ENCODE data around the gene COPS9. TPM values are rescaled to one million over a fixed set of nuclear protein-coding genes. Genes with fewer than 3 reads are reported as not detected.

The COPS9 gene
- total RNA-seq, 1 experiment from 2014 or later = 202 TPM

DNA sequence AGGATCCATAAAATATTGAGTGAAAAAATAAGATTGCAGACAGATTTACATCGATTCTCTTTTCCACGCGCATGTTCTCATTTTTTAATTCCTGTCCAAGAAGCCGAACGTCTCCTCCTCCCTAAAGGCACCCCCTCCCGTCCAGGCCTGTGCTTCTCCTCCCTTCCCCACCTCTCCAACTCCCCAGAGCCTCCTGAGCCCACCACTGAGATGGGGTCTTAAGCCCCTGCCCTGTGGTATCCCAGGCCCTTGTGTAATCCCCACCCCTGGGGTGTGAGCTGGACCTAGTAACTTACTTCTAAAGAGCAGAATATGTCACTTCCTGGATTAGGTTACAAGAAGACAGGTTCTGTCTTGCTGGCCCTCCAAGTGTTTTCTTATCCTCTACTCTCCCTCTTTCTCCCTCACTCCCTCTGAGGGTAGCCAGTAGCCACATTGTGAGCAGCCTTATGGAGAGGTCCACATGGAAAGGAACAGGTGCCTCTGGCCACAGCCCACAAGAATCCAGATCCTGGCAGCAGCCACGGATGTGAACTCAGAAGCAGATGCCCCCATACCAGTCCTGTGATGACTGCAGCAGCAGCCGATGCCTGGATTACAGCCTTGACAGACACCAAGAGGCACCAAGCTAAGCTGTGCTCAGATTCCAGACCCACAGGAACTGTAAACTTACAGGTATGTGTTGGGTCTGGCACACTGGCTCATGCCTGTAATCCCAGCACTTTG, 44.0 kb upstream of the COPS9 start:
- Histone ChIP-seq H3K79me2 (ENCODE audit: low read depth) (no peaks in the 10 kb centered on the region), H3K4me3 (no peak overlapping the region), H3K27ac (no peak overlapping the region), H3K4me2 (no peak overlapping the region), H2AFZ (no peak overlapping the region), H3K27me3 (ENCODE audit: insufficient read depth, low read depth) (peaks cover 100% of the 10 kb centered on the region), H3K9me3 (ENCODE audit: insufficient read depth, low read depth) (no peaks in the 10 kb centered on the region), H3F3A (ENCODE audit: insufficient read depth, low read depth) (no peaks in the 10 kb centered on the region), H3K4me1 (replicated peaks; ENCODE audit: insufficient read depth) (no peaks in the 10 kb centered on the region), H3K9me2 (ENCODE audit: insufficient read depth) (no peaks in the 10 kb centered on the region), H4K20me1 (ENCODE audit: insufficient read depth) (no peaks in the 10 kb centered on the region), H3K36me3 (ENCODE audit: low read depth) (no peaks in the 10 kb centered on the region)
- POLR2A ChIA-PET (ENCODE audit: unreplicated experiment) = interaction anchor here (0.6 kb wide), 1 partner anchor 76 kb away, joined by 3 read pairs; no protein-coding TSS in a partner anchor
- TF ChIP-seq, protein P1, sequence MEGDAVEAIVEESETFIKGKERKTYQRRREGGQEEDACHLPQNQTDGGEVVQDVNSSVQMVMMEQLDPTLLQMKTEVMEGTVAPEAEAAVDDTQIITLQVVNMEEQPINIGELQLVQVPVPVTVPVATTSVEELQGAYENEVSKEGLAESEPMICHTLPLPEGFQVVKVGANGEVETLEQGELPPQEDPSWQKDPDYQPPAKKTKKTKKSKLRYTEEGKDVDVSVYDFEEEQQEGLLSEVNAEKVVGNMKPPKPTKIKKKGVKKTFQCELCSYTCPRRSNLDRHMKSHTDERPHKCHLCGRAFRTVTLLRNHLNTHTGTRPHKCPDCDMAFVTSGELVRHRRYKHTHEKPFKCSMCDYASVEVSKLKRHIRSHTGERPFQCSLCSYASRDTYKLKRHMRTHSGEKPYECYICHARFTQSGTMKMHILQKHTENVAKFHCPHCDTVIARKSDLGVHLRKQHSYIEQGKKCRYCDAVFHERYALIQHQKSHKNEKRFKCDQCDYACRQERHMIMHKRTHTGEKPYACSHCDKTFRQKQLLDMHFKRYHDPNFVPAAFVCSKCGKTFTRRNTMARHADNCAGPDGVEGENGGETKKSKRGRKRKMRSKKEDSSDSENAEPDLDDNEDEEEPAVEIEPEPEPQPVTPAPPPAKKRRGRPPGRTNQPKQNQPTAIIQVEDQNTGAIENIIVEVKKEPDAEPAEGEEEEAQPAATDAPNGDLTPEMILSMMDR (conservative IDR thresholded peaks at IDR 0.05) = no peak
- no peak for TF ChIP-seq EZH2 (IDR thresholded peaks at IDR 0.05; ENCODE audit: low read depth)
- CTCF ChIA-PET = no interaction called here
- DNase-seq = no peak
- intact Hi-C loops (cut with micrococcal nuclease; ENCODE audit: unreplicated experiment) = no loop called here
- no TSS peak for BruUV-seq (replicated peaks)

- H3K79me2 ChIP-seq (ENCODE audit: low read depth) = no peaks in the 10 kb centered on the region
- no peak overlapping the region for H3K27ac ChIP-seq
- DNase-seq = no peak
- ChIA-PET POLR2A (ENCODE audit: unreplicated experiment) (no interaction called here), CTCF (no interaction called here)
- BruUV-seq (replicated peaks) = no TSS peak
- H3K4me2 ChIP-seq = no peak overlapping the region
- H3K9me3 ChIP-seq (ENCODE audit: insufficient read depth, low read depth) = no peaks in the 10 kb centered on the region
- no peak for TF ChIP-seq EZH2 (IDR thresholded peaks at IDR 0.05; ENCODE audit: low read depth)
- TF ChIP-seq, protein P1 (conservative IDR thresholded peaks at IDR 0.05) = no peak
- no peak overlapping the region for H2AFZ ChIP-seq
- intact Hi-C loops (cut with micrococcal nuclease; ENCODE audit: unreplicated experiment) = no loop called here
- H3F3A ChIP-seq (ENCODE audit: insufficient read depth, low read depth) = no peaks in the 10 kb centered on the region
- H3K4me3 ChIP-seq = no peak overlapping the region
- peaks cover 100% of the 10 kb centered on the region for H3K27me3 ChIP-seq (ENCODE audit: insufficient read depth, low read depth)
- 0 out of 2 replicates have a peak, but pooled peaks cover 2% of the 10 kb centered on the region for H4K20me1 ChIP-seq (ENCODE audit: insufficient read depth)
- no peaks in the 10 kb centered on the region for H3K36me3 ChIP-seq (ENCODE audit: low read depth)
- no peaks in the 10 kb centered on the region for H3K4me1 ChIP-seq (replicated peaks; ENCODE audit: insufficient read depth)
- H3K9me2 ChIP-seq (ENCODE audit: insufficient read depth) = no peaks in the 10 kb centered on the region
Observed at GRCh38 chr2:240179186-240179815, 43.2 kb upstream of the COPS9 start.

- no peaks in the 10 kb centered on the region for H3K9me3 ChIP-seq (ENCODE audit: insufficient read depth, low read depth)
- no peaks in the 10 kb centered on the region for H3K4me1 ChIP-seq (replicated peaks; ENCODE audit: insufficient read depth)
- H3K27ac ChIP-seq = no peak overlapping the region
- DNase-seq = no peak
- H4K20me1 ChIP-seq (ENCODE audit: insufficient read depth) = 0 out of 2 replicates have a peak, but pooled peaks cover 5% of the 10 kb centered on the region
- H3K36me3 ChIP-seq (ENCODE audit: low read depth) = no peaks in the 10 kb centered on the region
- peaks cover 100% of the 10 kb centered on the region for H3K27me3 ChIP-seq (ENCODE audit: insufficient read depth, low read depth)
- H3K9me2 ChIP-seq (ENCODE audit: insufficient read depth) = no peaks in the 10 kb centered on the region
- H3F3A ChIP-seq (ENCODE audit: insufficient read depth, low read depth) = no peaks in the 10 kb centered on the region
- no peak overlapping the region for H3K4me2 ChIP-seq
- H2AFZ ChIP-seq = no peak overlapping the region
- POLR2A ChIA-PET (ENCODE audit: unreplicated experiment) = no interaction called here
- BruUV-seq (replicated peaks) = no TSS peak
- intact Hi-C loops (cut with micrococcal nuclease; ENCODE audit: unreplicated experiment) = no loop called here
- TF ChIP-seq, protein P1 (conservative IDR thresholded peaks at IDR 0.05) = no peak
- no peak for TF ChIP-seq EZH2 (IDR thresholded peaks at IDR 0.05; ENCODE audit: low read depth)
- H3K79me2 ChIP-seq (ENCODE audit: low read depth) = no peaks in the 10 kb centered on the region
- H3K4me3 ChIP-seq = no peak overlapping the region
- CTCF ChIA-PET = no interaction called here
Observed at GRCh38 chr2:240178564-240178963, 42.5 kb upstream of the COPS9 start.
